IMR-90 (cell line): ENCODE measurements around the gene WNT2B. TPM values are rescaled to one million over a fixed set of nuclear protein-coding genes. Genes with fewer than 3 reads are reported as not detected.

ENCODE experiments used
- ATAC-seq: fragments of 200-7000 bp; cut with Tn5 transposase; 2 replicates; pipeline ENCODE4 v1.9.1; 2020; ENCODE audit warnings: low read depth, mild to moderate bottlenecking, moderate library complexity
- BruUV-seq: library from RNA; stranded (reverse); fragments of 400-500 nt; replicated peaks from 2 replicates; lab custom pipeline; 2021; lab: Mats Ljungman, UMichigan
- CTCF ChIA-PET: fragments of 300-600 bp; formaldehyde crosslinking; extraction: SDS; loops from one replicate; lab custom pipeline; 2021; ENCODE audit warnings: antibody characterized with exemption; lab: Yijun Ruan, JAX
- POLR2A ChIA-PET: fragments of 300-600 bp; sonication (Branson Sonifier 250); formaldehyde crosslinking; loops from one replicate; lab custom pipeline; 2022; ENCODE audit warnings: antibody characterized with exemption; ENCODE audit not compliant: unreplicated experiment; lab: Charles Lee
- DNase-seq: peaks from one replicate; pipeline ENCODE4 v3.0.0; 2013
- H2AFZ ChIP-seq: replicated peaks from 2 replicates; pipeline ENCODE3; 2013; ENCODE audit warnings: low read length, mild to moderate bottlenecking; ENCODE audit not compliant: poor library complexity
- H2AK5ac ChIP-seq: 2 replicates; pipeline ENCODE4 v1.6.1; 2013; ENCODE audit warnings: low read depth, low read length, inconsistent platforms
- H2AK9ac ChIP-seq: replicated peaks from 2 replicates; pipeline ENCODE3; 2013; ENCODE audit warnings: mild to moderate bottlenecking, low read depth, low read length, moderate library complexity; ENCODE audit not compliant: poor library complexity
- H2BK120ac ChIP-seq: 2 replicates; pipeline ENCODE4 v1.6.1; 2013; ENCODE audit warnings: low read depth, low read length, inconsistent platforms
- H2BK15ac ChIP-seq: 3 replicates; pipeline ENCODE4 v1.6.1; 2013; ENCODE audit warnings: low read depth, low read length, inconsistent platforms
- H2BK20ac ChIP-seq: 2 replicates; pipeline ENCODE4 v1.6.1; 2013; ENCODE audit warnings: low read depth, mild to moderate bottlenecking, inconsistent platforms, low read length, moderate library complexity
- H2BK5ac ChIP-seq: 2 replicates; pipeline ENCODE4 v1.6.1; 2013; ENCODE audit warnings: mild to moderate bottlenecking, low read depth, low read length, inconsistent platforms; ENCODE audit not compliant: poor library complexity, severe bottlenecking
- H3K14ac ChIP-seq: replicated peaks from 2 replicates; pipeline ENCODE4 v1.6.1; 2013; ENCODE audit warnings: low read depth, low read length, inconsistent platforms
- H3K18ac ChIP-seq: 2 replicates; pipeline ENCODE4 v1.6.1; 2013; ENCODE audit warnings: low read depth, low read length, control low read depth
- H3K23ac ChIP-seq: 2 replicates; pipeline ENCODE4 v1.6.1; 2013; ENCODE audit warnings: low read depth, low read length, inconsistent platforms
- H3K27ac ChIP-seq: 2 replicates; pipeline ENCODE4 v1.5.1; 2013; ENCODE audit warnings: mild to moderate bottlenecking, control low read depth, low read length; ENCODE audit not compliant: insufficient read depth
- H3K27me3 ChIP-seq: 2 replicates; pipeline ENCODE4 v1.6.1; 2013; ENCODE audit warnings: low read length; ENCODE audit not compliant: control insufficient read depth, insufficient read depth
- H3K36me3 ChIP-seq: 2 replicates; pipeline ENCODE4 v1.6.1; 2013; ENCODE audit warnings: low read length, mixed read lengths; ENCODE audit not compliant: control insufficient read depth, insufficient read depth
- H3K4ac ChIP-seq: 2 replicates; pipeline ENCODE4 v1.6.1; 2013; ENCODE audit warnings: low read depth, low read length, inconsistent platforms
- H3K4me1 ChIP-seq: 2 replicates; pipeline ENCODE4 v1.6.1; 2013; ENCODE audit warnings: low read length, mixed read lengths; ENCODE audit not compliant: control insufficient read depth, insufficient read depth
- H3K4me2 ChIP-seq: 2 replicates; pipeline ENCODE4 v1.6.1; 2013; ENCODE audit warnings: low read depth, mild to moderate bottlenecking, control low read depth, low read length, moderate library complexity
- H3K4me3 ChIP-seq: 2 replicates; pipeline ENCODE4 v1.5.1; 2013; ENCODE audit warnings: low read depth, mild to moderate bottlenecking, control low read depth, low read length, moderate library complexity; ENCODE audit not compliant: insufficient read depth
- H3K56ac ChIP-seq: 2 replicates; pipeline ENCODE4 v1.6.1; 2013; ENCODE audit warnings: low read length, inconsistent platforms; ENCODE audit not compliant: insufficient read depth; ENCODE audit errors: extremely low read depth
- H3K79me1 ChIP-seq, 2 experiments: 2 replicates each; pipeline ENCODE4 v1.6.1; 2013; ENCODE audit warnings: low read length in 2 of 2, inconsistent platforms in 1 of 2, low read depth in 1 of 2
- H3K9ac ChIP-seq: 2 replicates; pipeline ENCODE4 v1.6.1; 2013; ENCODE audit warnings: low read depth, low read length, control low read depth
- H3K9me1 ChIP-seq: 2 replicates; pipeline ENCODE4 v1.6.1; 2013; ENCODE audit warnings: low read length, inconsistent platforms; ENCODE audit not compliant: insufficient read depth
- H3K9me3 ChIP-seq: 2 replicates; pipeline ENCODE4 v1.6.1; 2013; ENCODE audit warnings: low read length; ENCODE audit not compliant: control insufficient read depth, insufficient read depth
- H4K20me1 ChIP-seq: 2 replicates; pipeline ENCODE4 v1.6.1; 2013; ENCODE audit warnings: low read length, inconsistent platforms; ENCODE audit not compliant: insufficient read depth
- H4K5ac ChIP-seq: 2 replicates; pipeline ENCODE4 v1.6.1; 2013; ENCODE audit warnings: mild to moderate bottlenecking, low read depth, low read length, control low read depth
- H4K8ac ChIP-seq, 2 experiments: 2 replicates each; pipeline ENCODE4 v1.6.1; 2013; ENCODE audit warnings: low read depth in 2 of 2, low read length in 2 of 2, control low read depth in 1 of 2, inconsistent platforms in 1 of 2
- H4K91ac ChIP-seq: 2 replicates; pipeline ENCODE4 v1.6.1; 2013; ENCODE audit warnings: low read depth, low read length, inconsistent platforms; ENCODE audit not compliant: insufficient read depth
- BHLHE40 ChIP-seq: fragments of 150-350 bp; IDR thresholded peaks from 2 replicates; pipeline ENCODE4 v1.6.1; 2016; ENCODE audit warnings: mild to moderate bottlenecking, low read depth, low read length
- CHD1 ChIP-seq: IDR thresholded peaks from 2 replicates; pipeline ENCODE4 v1.6.1; 2012; ENCODE audit warnings: low read depth, low read length, improper control_type of control experiment
- FOS ChIP-seq: fragments of 150-350 bp; IDR thresholded peaks from 2 replicates; pipeline ENCODE4 v1.6.1; 2016; ENCODE audit warnings: low read depth, low read length
- MAFK ChIP-seq: IDR thresholded peaks from 2 replicates; pipeline ENCODE4 v1.6.1; 2012; ENCODE audit warnings: low read depth, low read length, improper control_type of control experiment
- MXI1 ChIP-seq: IDR thresholded peaks from 2 replicates; pipeline ENCODE4 v1.6.1; 2012; ENCODE audit warnings: low read depth, mild to moderate bottlenecking, low read length, moderate library complexity, borderline replicate concordance
- NFE2L2 ChIP-seq: fragments of 150-350 bp; IDR thresholded peaks from 2 replicates; pipeline ENCODE4 v1.6.1; 2016; ENCODE audit warnings: low read depth, mild to moderate bottlenecking, low read length
- POLR2A ChIP-seq: IDR thresholded peaks from 2 replicates; pipeline ENCODE4 v1.6.1; 2012; ENCODE audit warnings: mild to moderate bottlenecking, low read depth, low read length
- RCOR1 ChIP-seq: IDR thresholded peaks from 2 replicates; pipeline ENCODE4 v1.6.1; 2012; ENCODE audit warnings: mild to moderate bottlenecking, low read length, improper control_type of control experiment; ENCODE audit not compliant: insufficient replicate concordance
- RFX5 ChIP-seq: IDR thresholded peaks from 2 replicates; pipeline ENCODE4 v1.8.0; 2012; ENCODE audit warnings: low read depth, mild to moderate bottlenecking, low read length, moderate library complexity
- SMC3 ChIP-seq: fragments of 150-350 bp; IDR thresholded peaks from 2 replicates; pipeline ENCODE4 v1.6.1; 2016; ENCODE audit warnings: low read depth, mild to moderate bottlenecking, antibody characterized with exemption, low read length, moderate library complexity
- WGBS, 2 experiments: methylation state at CpG; one replicate each; pipeline versions ENCODE4 v1.1.5 to v1.1.7; 2013; ENCODE audit warnings: missing lambda C conversion rate in 2 of 2; ENCODE audit not compliant: insufficient read length in 1 of 2; ENCODE audit errors: extremely low coverage in 2 of 2; 5-methylcytosine and 5-hydroxymethylcytosine counted together
- dilution Hi-C: fragments of 300-500 bp; cut with HindIII; formaldehyde crosslinking; loops from one replicate; pipeline ENCODE4 v1.14.3; 2018; ENCODE audit warnings: low sequenced_read_pairs; ENCODE audit not compliant: unreplicated experiment
- in situ Hi-C: fragments of 300-500 bp; cut with MboI; formaldehyde crosslinking; loops from 3 replicates; pipeline ENCODE4 v1.14.3; 2019; ENCODE audit warnings: low sequenced_read_pairs, inconsistent platforms, mixed read lengths
- intact Hi-C: fragments of 100-400 bp; cut with micrococcal nuclease; formaldehyde crosslinking; loops from 2 replicates; pipeline ENCODE4 v1.10.0; 2022
- polyA plus RNA-seq, 3 experiments: library from polyadenylated mRNA; depleted of rRNA; stranded (reverse); fragments of >200 nt; gene quantifications; 2 replicates each; pipeline ENCODE4 v1.2.3, GENCODE V29; 2012; ENCODE audit warnings: low replicate concordance in 1 of 3
- total RNA-seq: library from RNA; depleted of rRNA; stranded (reverse); fragments of >200 nt; gene quantifications from 2 replicates; pipeline ENCODE4 v1.2.3, GENCODE V29; 2012
- TF ChIP-seq, protein P1 (sequence below): conservative IDR thresholded peaks from 2 replicates; pipeline ENCODE4 v1.5.1; 2012; ENCODE audit warnings: mild to moderate bottlenecking, low read depth, low read length, improper control_type of control experiment
- TF ChIP-seq, protein P2 (sequence below): fragments of 150-350 bp; IDR thresholded peaks from 2 replicates; pipeline ENCODE4 v1.6.1; 2016; ENCODE audit warnings: low read depth, mild to moderate bottlenecking, low read length, moderate library complexity, borderline replicate concordance

The WNT2B gene
- total and polyA plus RNA-seq, 2 of the 4 experiments (the other 2 are of a cell fraction): 0.50 to 0.54 TPM

DNA sequence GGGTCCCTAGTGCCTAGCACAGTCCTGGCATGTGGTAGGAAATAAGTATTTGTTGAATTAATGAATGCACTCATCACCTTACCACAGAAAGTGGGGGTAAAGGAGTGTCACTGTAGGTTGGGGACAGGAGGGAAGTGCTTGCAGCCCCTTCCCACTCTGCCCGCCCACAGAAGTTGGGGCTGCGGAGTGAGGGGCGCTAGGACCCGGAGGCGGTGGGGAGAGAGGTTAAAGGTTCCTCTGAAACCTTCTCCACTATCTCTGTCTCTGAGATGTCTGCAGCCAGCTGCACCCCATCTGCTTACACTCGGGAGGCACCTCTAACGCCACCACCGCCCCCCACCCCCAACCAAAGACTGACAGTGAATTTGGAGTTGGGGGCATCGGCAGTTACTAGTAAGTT is 1.4 kb upstream of the WNT2B start:
- in situ Hi-C loops: loop anchor here (10.0 kb wide), 1 partner anchor 197 kb away; the partner anchor contains the start of gene RHOC
- Histone ChIP-seq H3K9ac (no peak overlapping the region), H4K91ac (no peak overlapping the region), H3K4ac (no peak overlapping the region), H3K4me2 (no peak overlapping the region), H2BK20ac (no peak overlapping the region), H3K9me3 (peaks cover 4% of the 10 kb centered on the region; the same call in 1 of the 2 replicates), H2BK5ac (no peak overlapping the region), H3K9me1 (peaks cover 2% of the 10 kb centered on the region; the same call in 1 of the 2 replicates), H3K23ac (no peak overlapping the region), H3K18ac (no peak overlapping the region), H4K20me1 (no peaks in the 10 kb centered on the region), H3K27me3 (peaks cover 57% of the 10 kb centered on the region), H3K14ac (no peak overlapping the region), H2AFZ (no peak overlapping the region), H3K56ac (no peak overlapping the region), H3K4me3 (no peak overlapping the region), H4K8ac (no peak overlapping the region), H4K5ac (no peak overlapping the region), H3K4me1 (peaks cover 10% of the 10 kb centered on the region; the same call in 1 of the 2 replicates), H2AK9ac (no peak overlapping the region), H2BK15ac (no peak overlapping the region), H2AK5ac (no peak overlapping the region), H3K36me3 (no peaks in the 10 kb centered on the region), H3K79me1 (no peaks in the 10 kb centered on the region), H2BK120ac (no peak overlapping the region), H3K27ac (no peak overlapping the region)
- dilution Hi-C loops: no loop called here
- no TSS peak for BruUV-seq
- DNase-seq (no peak), ATAC-seq (no peak)
- no CpG with 5 or more reads among the region's 9 CpGs for WGBS, 2 experiments
- TF ChIP-seq FOS (no peak), NFE2L2 (no peak), POLR2A (no peak), MAFK (no peak), BHLHE40 (no peak), MXI1 (no peak), SMC3 (no peak), RFX5 (no peak), CHD1 (no peak), RCOR1 (no peak)
- TF ChIP-seq, protein P1, sequence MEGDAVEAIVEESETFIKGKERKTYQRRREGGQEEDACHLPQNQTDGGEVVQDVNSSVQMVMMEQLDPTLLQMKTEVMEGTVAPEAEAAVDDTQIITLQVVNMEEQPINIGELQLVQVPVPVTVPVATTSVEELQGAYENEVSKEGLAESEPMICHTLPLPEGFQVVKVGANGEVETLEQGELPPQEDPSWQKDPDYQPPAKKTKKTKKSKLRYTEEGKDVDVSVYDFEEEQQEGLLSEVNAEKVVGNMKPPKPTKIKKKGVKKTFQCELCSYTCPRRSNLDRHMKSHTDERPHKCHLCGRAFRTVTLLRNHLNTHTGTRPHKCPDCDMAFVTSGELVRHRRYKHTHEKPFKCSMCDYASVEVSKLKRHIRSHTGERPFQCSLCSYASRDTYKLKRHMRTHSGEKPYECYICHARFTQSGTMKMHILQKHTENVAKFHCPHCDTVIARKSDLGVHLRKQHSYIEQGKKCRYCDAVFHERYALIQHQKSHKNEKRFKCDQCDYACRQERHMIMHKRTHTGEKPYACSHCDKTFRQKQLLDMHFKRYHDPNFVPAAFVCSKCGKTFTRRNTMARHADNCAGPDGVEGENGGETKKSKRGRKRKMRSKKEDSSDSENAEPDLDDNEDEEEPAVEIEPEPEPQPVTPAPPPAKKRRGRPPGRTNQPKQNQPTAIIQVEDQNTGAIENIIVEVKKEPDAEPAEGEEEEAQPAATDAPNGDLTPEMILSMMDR: no peak
- TF ChIP-seq, protein P2, sequence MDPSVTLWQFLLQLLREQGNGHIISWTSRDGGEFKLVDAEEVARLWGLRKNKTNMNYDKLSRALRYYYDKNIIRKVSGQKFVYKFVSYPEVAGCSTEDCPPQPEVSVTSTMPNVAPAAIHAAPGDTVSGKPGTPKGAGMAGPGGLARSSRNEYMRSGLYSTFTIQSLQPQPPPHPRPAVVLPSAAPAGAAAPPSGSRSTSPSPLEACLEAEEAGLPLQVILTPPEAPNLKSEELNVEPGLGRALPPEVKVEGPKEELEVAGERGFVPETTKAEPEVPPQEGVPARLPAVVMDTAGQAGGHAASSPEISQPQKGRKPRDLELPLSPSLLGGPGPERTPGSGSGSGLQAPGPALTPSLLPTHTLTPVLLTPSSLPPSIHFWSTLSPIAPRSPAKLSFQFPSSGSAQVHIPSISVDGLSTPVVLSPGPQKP: no peak
- ChIA-PET CTCF (no interaction called here), POLR2A (no interaction called here)
- intact Hi-C loops: no loop called here
